ENCODE data around the gene RENBP. TPM values are rescaled to one million over a fixed set of nuclear protein-coding genes. Genes with fewer than 3 reads are reported as not detected.

The RENBP gene
- total RNA-seq, 4 donors from 2014 or later, result 4.6 to 13.1 (median 7.2) TPM; not detected in 1

DNA sequence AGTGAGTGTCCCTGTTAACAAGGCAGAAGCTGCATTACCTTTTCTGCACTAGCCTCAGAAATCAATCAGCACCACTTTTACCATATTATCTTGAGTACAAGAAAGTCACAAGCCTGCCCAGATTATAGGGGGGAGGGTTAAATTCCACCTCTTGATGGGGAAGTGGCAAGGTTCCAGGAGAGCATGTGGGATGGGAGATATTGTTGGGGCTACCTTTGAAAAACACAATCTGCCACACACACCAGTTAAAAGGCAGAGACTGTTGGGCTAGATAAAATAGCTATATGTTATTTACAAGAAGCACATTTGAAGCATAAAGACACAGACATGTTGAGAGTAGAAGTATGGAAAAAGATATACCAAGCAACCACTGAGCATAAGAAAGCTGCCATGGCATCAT lies 46.5 kb downstream of the RENBP start:
- peaks cover 0 to 7% (median 3%) of the 10 kb centered on the region in 4 donors for H3K4me1 ChIP-seq
- in situ Hi-C loops (cut with MboI; ENCODE audit: low pct_ligation_motif_present in 1 of 4, low pct_unique_long_range_greater_than_20kb in 1 of 4, low sequenced_read_pairs in 3 of 4), result no loop called here
- no peak for DNase-seq

DNA sequence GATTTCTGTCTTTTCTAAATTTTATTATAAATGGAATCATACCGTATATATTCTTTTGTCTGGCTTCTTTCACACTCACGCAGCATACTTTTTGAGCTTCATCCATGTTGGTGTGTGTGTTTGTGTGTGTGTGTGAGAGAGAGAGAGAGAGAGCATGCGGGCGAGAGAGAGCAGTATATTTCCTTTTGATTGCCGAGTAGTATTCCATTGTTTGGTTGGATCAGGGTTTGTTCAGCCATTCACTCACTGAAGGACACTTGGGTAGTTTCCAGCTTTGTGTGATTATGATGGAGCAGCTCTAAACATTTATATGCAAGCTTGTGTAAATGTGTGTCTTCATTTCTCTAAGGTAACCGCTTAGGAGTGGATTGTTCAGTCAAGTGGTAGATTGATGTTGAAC lies 55.3 kb downstream of the RENBP start:
- TF ChIP-seq, protein P1, sequence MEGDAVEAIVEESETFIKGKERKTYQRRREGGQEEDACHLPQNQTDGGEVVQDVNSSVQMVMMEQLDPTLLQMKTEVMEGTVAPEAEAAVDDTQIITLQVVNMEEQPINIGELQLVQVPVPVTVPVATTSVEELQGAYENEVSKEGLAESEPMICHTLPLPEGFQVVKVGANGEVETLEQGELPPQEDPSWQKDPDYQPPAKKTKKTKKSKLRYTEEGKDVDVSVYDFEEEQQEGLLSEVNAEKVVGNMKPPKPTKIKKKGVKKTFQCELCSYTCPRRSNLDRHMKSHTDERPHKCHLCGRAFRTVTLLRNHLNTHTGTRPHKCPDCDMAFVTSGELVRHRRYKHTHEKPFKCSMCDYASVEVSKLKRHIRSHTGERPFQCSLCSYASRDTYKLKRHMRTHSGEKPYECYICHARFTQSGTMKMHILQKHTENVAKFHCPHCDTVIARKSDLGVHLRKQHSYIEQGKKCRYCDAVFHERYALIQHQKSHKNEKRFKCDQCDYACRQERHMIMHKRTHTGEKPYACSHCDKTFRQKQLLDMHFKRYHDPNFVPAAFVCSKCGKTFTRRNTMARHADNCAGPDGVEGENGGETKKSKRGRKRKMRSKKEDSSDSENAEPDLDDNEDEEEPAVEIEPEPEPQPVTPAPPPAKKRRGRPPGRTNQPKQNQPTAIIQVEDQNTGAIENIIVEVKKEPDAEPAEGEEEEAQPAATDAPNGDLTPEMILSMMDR (IDR thresholded peaks at IDR 0.05), result no peak
- TF ChIP-seq POLR2AphosphoS5 (IDR thresholded peaks at IDR 0.05), result no peak
- no peak for TF ChIP-seq POLR2A (IDR thresholded peaks at IDR 0.05)
- no peak for TF ChIP-seq EP300 (IDR thresholded peaks at IDR 0.05; ENCODE audit: low read depth)
- in situ Hi-C loops (cut with MboI; ENCODE audit: low pct_ligation_motif_present in 1 of 4, low pct_unique_long_range_greater_than_20kb in 1 of 4, low sequenced_read_pairs in 3 of 4), result no loop called here
- no peak for DNase-seq
- 86% methylated on average over 6 of the region's 6 CpGs; no CpG with 5 or more reads in 1 of the 2 donors for WGBS, 2 donors (ENCODE audit: low coverage in 1 of 2)
- no peak overlapping the region for H3K4me3 ChIP-seq
- intact Hi-C loops (cut with DNase I; ENCODE audit: low total_unique reads), result no loop called here
- peaks cover 0 to 6% (median 3%) of the 10 kb centered on the region in 4 donors for H3K4me1 ChIP-seq
- no peak overlapping the region for H3K27ac ChIP-seq
- no peaks in the 10 kb centered on the region for H3K36me3 ChIP-seq
- peaks cover 28% of the 10 kb centered on the region for H3K27me3 ChIP-seq
- no peaks in the 10 kb centered on the region for H3K9me3 ChIP-seq

More for the DNA sequence above, 46.5 kb downstream of the RENBP start:
- no peaks in the 10 kb centered on the region for H3K27me3 ChIP-seq
- H3K36me3 ChIP-seq, result no peaks in the 10 kb centered on the region
- no peaks in the 10 kb centered on the region for H3K9me3 ChIP-seq
- H3K27ac ChIP-seq, result no peak overlapping the region
- H3K4me3 ChIP-seq, result no peak overlapping the region
- TF ChIP-seq POLR2AphosphoS5 (IDR thresholded peaks at IDR 0.05), result no peak
- TF ChIP-seq, protein P1 (IDR thresholded peaks at IDR 0.05), result no peak
- no peak for TF ChIP-seq EP300 (IDR thresholded peaks at IDR 0.05; ENCODE audit: low read depth)
- no peak for TF ChIP-seq POLR2A (IDR thresholded peaks at IDR 0.05)
- intact Hi-C loops (cut with DNase I; ENCODE audit: low total_unique reads), result loop anchor here (5.0 kb wide), 1 partner anchor 1021 kb away; no protein-coding TSS in a partner anchor

DNA sequence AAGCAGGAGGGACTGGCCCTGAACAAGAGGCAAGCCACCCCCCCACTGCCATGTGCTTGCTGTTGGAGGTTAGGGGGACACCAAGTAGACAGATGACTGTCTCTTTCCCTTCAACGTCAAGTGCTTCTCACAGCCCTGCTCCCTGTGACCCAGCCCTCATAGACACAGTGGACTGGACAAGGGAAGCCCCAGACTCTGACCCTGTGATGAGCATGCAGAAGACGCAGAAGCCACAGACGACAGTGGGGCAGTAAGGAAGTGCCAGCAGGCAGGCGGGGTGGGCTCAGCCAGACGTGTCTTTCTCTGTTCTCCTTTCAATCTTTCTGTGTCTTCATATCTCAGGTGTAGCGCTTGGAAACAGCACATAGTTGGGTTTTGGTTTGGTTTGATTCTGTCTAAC lies 56.1 kb downstream of the RENBP start:
- Histone ChIP-seq H3K27me3 (peaks cover 36% of the 10 kb centered on the region), H3K9me3 (no peaks in the 10 kb centered on the region), H3K27ac (no peak overlapping the region), H3K4me1 (peaks cover 0 to 6% (median 3%) of the 10 kb centered on the region in 4 donors), H3K4me3 (no peak overlapping the region), H3K36me3 (no peaks in the 10 kb centered on the region)
- intact Hi-C loops (cut with DNase I; ENCODE audit: low total_unique reads) (no loop called here), in situ Hi-C loops (cut with MboI; ENCODE audit: low pct_ligation_motif_present in 1 of 4, low pct_unique_long_range_greater_than_20kb in 1 of 4, low sequenced_read_pairs in 3 of 4) (no loop called here)
- no peak for DNase-seq
- 57% methylated on average over 6 of the region's 6 CpGs; no CpG with 5 or more reads in 1 of the 2 donors for WGBS, 2 donors (ENCODE audit: low coverage in 1 of 2)
- TF ChIP-seq POLR2AphosphoS5 (IDR thresholded peaks at IDR 0.05) (no peak), POLR2A (IDR thresholded peaks at IDR 0.05) (no peak), EP300 (IDR thresholded peaks at IDR 0.05; ENCODE audit: low read depth) (no peak)
- TF ChIP-seq, protein P1 (IDR thresholded peaks at IDR 0.05), result no peak

DNA sequence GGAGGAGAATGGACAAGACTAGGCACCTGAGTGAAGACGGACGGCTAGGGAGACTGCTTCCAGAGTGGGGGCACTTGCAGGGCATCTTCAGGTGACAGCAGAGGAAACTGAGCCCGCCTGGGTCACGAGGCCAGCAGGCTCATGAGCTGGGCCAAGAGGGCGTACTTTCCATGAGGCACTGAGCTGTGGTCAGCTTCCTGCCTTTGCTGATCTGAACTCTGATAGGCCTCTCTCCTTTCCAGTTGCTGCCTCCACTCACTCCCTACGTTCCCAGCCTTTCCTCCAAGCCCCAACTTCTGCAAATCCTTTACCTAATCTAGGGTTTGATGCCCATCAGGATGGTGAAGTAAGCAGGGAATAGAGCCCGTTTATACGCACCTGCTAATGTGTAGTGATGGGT lies 57.1 kb downstream of the RENBP start:
- no peak for DNase-seq
- intact Hi-C loops (cut with DNase I; ENCODE audit: low total_unique reads), result no loop called here
- Histone ChIP-seq H3K27ac (no peak overlapping the region), H3K9me3 (no peaks in the 10 kb centered on the region), H3K36me3 (no peaks in the 10 kb centered on the region), H3K27me3 (peaks cover 46% of the 10 kb centered on the region), H3K4me1 (peaks cover 0 to 6% (median 3%) of the 10 kb centered on the region in 4 donors), H3K4me3 (no peak overlapping the region)
- TF ChIP-seq POLR2A (IDR thresholded peaks at IDR 0.05) (no peak), EP300 (IDR thresholded peaks at IDR 0.05; ENCODE audit: low read depth) (no peak), POLR2AphosphoS5 (IDR thresholded peaks at IDR 0.05) (no peak)
- TF ChIP-seq, protein P1 (IDR thresholded peaks at IDR 0.05), result no peak
- WGBS, 2 donors (ENCODE audit: low coverage in 1 of 2), result 68% methylated on average over 8 of the region's 8 CpGs; no CpG with 5 or more reads in 1 of the 2 donors
- in situ Hi-C loops (cut with MboI; ENCODE audit: low pct_ligation_motif_present in 1 of 4, low pct_unique_long_range_greater_than_20kb in 1 of 4, low sequenced_read_pairs in 3 of 4), result no loop called here
